ENCODE measurements around the gene TMBIM4.

DNA sequence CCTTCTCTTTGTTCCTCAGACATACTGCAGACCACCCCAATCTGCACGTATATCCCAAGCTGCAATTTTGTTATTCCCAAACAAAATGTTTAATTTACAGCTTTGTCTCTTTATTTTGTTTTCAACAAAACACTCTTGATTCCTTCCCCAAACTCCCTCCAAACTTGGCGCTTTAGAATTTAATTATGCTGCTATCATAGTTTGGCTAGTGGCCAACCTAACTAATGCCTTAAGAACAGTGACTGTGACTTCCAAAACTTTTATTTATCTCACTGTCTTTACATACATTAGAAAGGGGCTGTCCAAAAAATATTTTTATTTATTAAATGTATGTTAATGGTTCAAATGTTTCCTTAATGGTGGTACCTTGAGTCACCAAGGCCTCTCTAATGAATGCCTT is 7.1 kb downstream of the TMBIM4 start:
- TF ChIP-seq RCOR1 (IDR thresholded peaks at IDR 0.05; ENCODE audit: low read length), result no peak
- no peak for TF ChIP-seq CTCF (IDR thresholded peaks at IDR 0.05)
- TF ChIP-seq JUND (IDR thresholded peaks at IDR 0.05), result no peak
- TF ChIP-seq, protein P1, sequence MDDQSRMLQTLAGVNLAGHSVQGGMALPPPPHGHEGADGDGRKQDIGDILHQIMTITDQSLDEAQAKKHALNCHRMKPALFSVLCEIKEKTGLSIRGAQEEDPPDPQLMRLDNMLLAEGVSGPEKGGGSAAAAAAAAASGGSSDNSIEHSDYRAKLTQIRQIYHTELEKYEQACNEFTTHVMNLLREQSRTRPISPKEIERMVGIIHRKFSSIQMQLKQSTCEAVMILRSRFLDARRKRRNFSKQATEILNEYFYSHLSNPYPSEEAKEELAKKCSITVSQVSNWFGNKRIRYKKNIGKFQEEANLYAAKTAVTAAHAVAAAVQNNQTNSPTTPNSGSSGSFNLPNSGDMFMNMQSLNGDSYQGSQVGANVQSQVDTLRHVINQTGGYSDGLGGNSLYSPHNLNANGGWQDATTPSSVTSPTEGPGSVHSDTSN (IDR thresholded peaks at IDR 0.05), result no peak
- TF ChIP-seq, protein P2, sequence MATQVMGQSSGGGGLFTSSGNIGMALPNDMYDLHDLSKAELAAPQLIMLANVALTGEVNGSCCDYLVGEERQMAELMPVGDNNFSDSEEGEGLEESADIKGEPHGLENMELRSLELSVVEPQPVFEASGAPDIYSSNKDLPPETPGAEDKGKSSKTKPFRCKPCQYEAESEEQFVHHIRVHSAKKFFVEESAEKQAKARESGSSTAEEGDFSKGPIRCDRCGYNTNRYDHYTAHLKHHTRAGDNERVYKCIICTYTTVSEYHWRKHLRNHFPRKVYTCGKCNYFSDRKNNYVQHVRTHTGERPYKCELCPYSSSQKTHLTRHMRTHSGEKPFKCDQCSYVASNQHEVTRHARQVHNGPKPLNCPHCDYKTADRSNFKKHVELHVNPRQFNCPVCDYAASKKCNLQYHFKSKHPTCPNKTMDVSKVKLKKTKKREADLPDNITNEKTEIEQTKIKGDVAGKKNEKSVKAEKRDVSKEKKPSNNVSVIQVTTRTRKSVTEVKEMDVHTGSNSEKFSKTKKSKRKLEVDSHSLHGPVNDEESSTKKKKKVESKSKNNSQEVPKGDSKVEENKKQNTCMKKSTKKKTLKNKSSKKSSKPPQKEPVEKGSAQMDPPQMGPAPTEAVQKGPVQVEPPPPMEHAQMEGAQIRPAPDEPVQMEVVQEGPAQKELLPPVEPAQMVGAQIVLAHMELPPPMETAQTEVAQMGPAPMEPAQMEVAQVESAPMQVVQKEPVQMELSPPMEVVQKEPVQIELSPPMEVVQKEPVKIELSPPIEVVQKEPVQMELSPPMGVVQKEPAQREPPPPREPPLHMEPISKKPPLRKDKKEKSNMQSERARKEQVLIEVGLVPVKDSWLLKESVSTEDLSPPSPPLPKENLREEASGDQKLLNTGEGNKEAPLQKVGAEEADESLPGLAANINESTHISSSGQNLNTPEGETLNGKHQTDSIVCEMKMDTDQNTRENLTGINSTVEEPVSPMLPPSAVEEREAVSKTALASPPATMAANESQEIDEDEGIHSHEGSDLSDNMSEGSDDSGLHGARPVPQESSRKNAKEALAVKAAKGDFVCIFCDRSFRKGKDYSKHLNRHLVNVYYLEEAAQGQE (IDR thresholded peaks at IDR 0.05; ENCODE audit: low read depth, low read length), result no peak
- TF ChIP-seq TAF1 (IDR thresholded peaks at IDR 0.05; ENCODE audit: borderline replicate concordance, low read depth, low read length), result no peak
- no peak for TF ChIP-seq SMC3 (IDR thresholded peaks at IDR 0.05; ENCODE audit: low read depth, low read length)
- no peak for TF ChIP-seq MAX (IDR thresholded peaks at IDR 0.05; ENCODE audit: low read depth)
